K562 (cell line): ENCODE data around the gene ARHGAP15. TPM values are rescaled to one million over a fixed set of nuclear protein-coding genes. Genes with fewer than 3 reads are reported as not detected.

Experiments used
- CGGBP1 ChIP-seq: fragments of 250-450 bp; sonication (Bioruptor Pico); IDR thresholded peaks from 2 replicates; pipeline ENCODE4 v1.9.0; 2021; ENCODE audit warnings: mild to moderate bottlenecking
- CHD1 ChIP-seq: fragments of 200-600 bp; sonication (generic); IDR thresholded peaks from one replicate; pipeline ENCODE4 v1.6.1; 2012; ENCODE audit warnings: mild to moderate bottlenecking, moderate library complexity, low read length, inconsistent platforms
- E4F1 ChIP-seq: fragments of 250-450 bp; sonication (Bioruptor Pico); IDR thresholded peaks from 2 replicates; pipeline ENCODE4 v1.5.0; 2021; ENCODE audit warnings: mild to moderate bottlenecking, borderline replicate concordance
- FOXM1 ChIP-seq, 2 experiments: fragments of 450-650 bp in 1 of 2; sonication (generic) in 1 of 2; formaldehyde crosslinking in 1 of 2; IDR thresholded peaks; 2 replicates each; pipeline versions ENCODE4 v1.6.1 to v1.9.0; 2017 to 2022; ENCODE audit warnings: low read depth in 2 of 2, mild to moderate bottlenecking in 2 of 2, missing genetic modification reagents in 1 of 2, moderate library complexity in 1 of 2
- GABPA ChIP-seq: fragments of 200-800 bp; sonication (Bioruptor generic); conservative IDR thresholded peaks from 2 replicates; pipeline ENCODE4 v1.6.1; 2016; ENCODE audit warnings: low read depth, missing genetic modification characterization, missing compliant biosample characterization
- HNRNPH1 ChIP-seq: fragments of 200-400 bp; formaldehyde crosslinking; optimal IDR thresholded peaks from 2 replicates; pipeline ENCODE3; 2017; ENCODE audit warnings: low read depth, mild to moderate bottlenecking, low read length, moderate library complexity
- HOXB6 ChIP-seq: fragments of 250-450 bp; sonication (Bioruptor Pico); IDR thresholded peaks from 2 replicates; pipeline ENCODE4 v1.5.1; 2022; ENCODE audit warnings: mild to moderate bottlenecking, borderline replicate concordance
- HSF4 ChIP-seq: fragments of 250-450 bp; sonication (Bioruptor Pico); IDR thresholded peaks from 2 replicates; pipeline ENCODE4 v2.1.2; 2022; ENCODE audit warnings: mild to moderate bottlenecking, moderate library complexity, borderline replicate concordance
- SAFB2 ChIP-seq: fragments of 200-400 bp; formaldehyde crosslinking; IDR thresholded peaks from 2 replicates; pipeline ENCODE4 v1.6.1; 2018; ENCODE audit warnings: borderline replicate concordance, low read length, low read depth, moderate library complexity; ENCODE audit not compliant: severe bottlenecking
- SIN3B ChIP-seq: fragments of 450-650 bp; IDR thresholded peaks from 2 replicates; pipeline ENCODE4 v1.6.1; 2017; ENCODE audit warnings: low read depth, mild to moderate bottlenecking, moderate library complexity
- SP1 ChIP-seq: sonication (generic); formaldehyde crosslinking; IDR thresholded peaks from 2 replicates; pipeline ENCODE4 v1.8.1; 2022; ENCODE audit warnings: mild to moderate bottlenecking, missing genetic modification reagents
- STAG1 ChIP-seq: sonication (generic); formaldehyde crosslinking; IDR thresholded peaks from 2 replicates; pipeline ENCODE4 v1.5.0; 2020; ENCODE audit warnings: missing genetic modification reagents, borderline replicate concordance
- ZNF146 ChIP-seq: IDR thresholded peaks from one replicate; pipeline ENCODE4 v1.6.1; 2018; ENCODE audit warnings: missing compliant biosample characterization; ENCODE audit not compliant: unreplicated experiment
- polyA plus RNA-seq, 8 experiments: library from polyadenylated mRNA; depleted of rRNA in 4 of 8; stranded (reverse) in 5 of 8; unstranded in 3 of 8; fragments of >200 nt; fragmentation: Nextera tagmentation in 2 of 8; fragmentation: Illumina TruSeq in 1 of 8; extraction: Ambion mirVana in 2 of 8; extraction: Trizol in 1 of 8; gene quantifications; 2 replicates each; pipeline versions ENCODE4 v1.2.1 to v1.2.3, GENCODE V29; 2011 to 2014; ENCODE audit warnings: inconsistent platforms in 1 of 8, missing spikeins in 1 of 8
- total RNA-seq, 7 experiments: library from RNA; depleted of rRNA in 6 of 7; stranded (reverse); fragments of >200 nt in 6 of 7; fragmentation: Illumina TruSeq in 2 of 7; extraction: Trizol in 2 of 7; gene quantifications; 2 replicates each; pipeline versions ENCODE4 v1.2.1 to v1.2.3, GENCODE V29; 2011 to 2021; ENCODE audit warnings: low replicate concordance in 1 of 7

ARHGAP15 gene
- total and polyA plus RNA-seq, 9 of the 15 experiments (the other 6 are each of a cell fraction or from before 2014, with no cell fraction given), result 1.5 to 17.9 (median 7.9) TPM

- peak; percentile 26; the same call in 1 of the 2 replicates for TF ChIP-seq FOXM1 (IDR thresholded peaks at IDR 0.05; ENCODE audit: low read depth)
- no peak for TF ChIP-seq FOXM1 (CRISPR knock-in tag; IDR thresholded peaks at IDR 0.05; ENCODE audit: low read depth)
- no peak for TF ChIP-seq STAG1 (CRISPR knock-in tag)
- TF ChIP-seq HSF4, result no peak
- no peak for TF ChIP-seq SP1 (CRISPR knock-in tag)
- TF ChIP-seq CHD1, result no peak
- TF ChIP-seq SIN3B, result no peak
- TF ChIP-seq SAFB2, result no peak
- no peak for TF ChIP-seq E4F1 (CRISPR knock-in tag)
- no peak for TF ChIP-seq HNRNPH1
- TF ChIP-seq HOXB6, result no peak
- no peak for TF ChIP-seq CGGBP1 (CRISPR knock-in tag)
- TF ChIP-seq ZNF146 (CRISPR knock-in tag), result no peak
- TF ChIP-seq GABPA (tag), result no peak
Observed at GRCh38 chr2:143258126-143258892, 129.1 kb downstream of the ARHGAP15 start (continued).
